Astrocyte (in vitro differentiated cells and primary cell): ENCODE data around the gene AQP12B. TPM values are rescaled to one million over a fixed set of nuclear protein-coding genes. Genes with fewer than 3 reads are reported as not detected.

Experiments
- DNase-seq: peaks from one replicate; pipeline ENCODE4 v3.0.0-alpha.2; 2010; ENCODE audit warnings: low read depth
- FAIRE-seq: peaks from 2 replicates; lab custom pipeline; 2011; peaks lifted over from hg19 to GRCh38; lab: Jason Lieb, UNC
- H2AFZ ChIP-seq: 2 replicates; pipeline ENCODE4 v1.6.0; 2012; ENCODE audit warnings: low read depth, low read length, inconsistent platforms
- H3K27ac ChIP-seq: 2 replicates; pipeline ENCODE4 v1.5.1; 2011; ENCODE audit warnings: low read depth, low read length, inconsistent platforms
- H3K27me3 ChIP-seq: 2 replicates; pipeline ENCODE4 v1.6.0; 2011; ENCODE audit warnings: low read length, inconsistent platforms; ENCODE audit not compliant: insufficient read depth
- H3K36me3 ChIP-seq: 2 replicates; pipeline ENCODE4 v1.5.1; 2011; ENCODE audit warnings: low read length, inconsistent platforms; ENCODE audit not compliant: insufficient read depth
- H3K4me1 ChIP-seq: 2 replicates; pipeline ENCODE4 v1.5.1; 2011; ENCODE audit warnings: low read length, inconsistent platforms; ENCODE audit not compliant: insufficient read depth
- H3K4me2 ChIP-seq: 2 replicates; pipeline ENCODE4 v1.6.0; 2012; ENCODE audit warnings: low read length, inconsistent platforms
- H3K4me3 ChIP-seq: 2 replicates; pipeline ENCODE4 v1.5.1; 2011; ENCODE audit warnings: low read depth, mild to moderate bottlenecking, low read length, inconsistent platforms; ENCODE audit not compliant: insufficient read depth
- H3K79me2 ChIP-seq: 2 replicates; pipeline ENCODE4 v1.6.0; 2012; ENCODE audit warnings: mild to moderate bottlenecking, low read length, inconsistent platforms; ENCODE audit not compliant: insufficient read depth
- H3K9ac ChIP-seq: 2 replicates; pipeline ENCODE4 v1.6.0; 2012; ENCODE audit warnings: mild to moderate bottlenecking, low read length, inconsistent platforms
- H3K9me3 ChIP-seq: 2 replicates; pipeline ENCODE4 v1.5.1; 2012; ENCODE audit warnings: low read depth, mild to moderate bottlenecking, low read length, inconsistent platforms; ENCODE audit not compliant: insufficient read depth
- H4K20me1 ChIP-seq: 2 replicates; pipeline ENCODE4 v1.6.0; 2012; ENCODE audit warnings: low read length, inconsistent platforms; ENCODE audit not compliant: insufficient read depth
- H3K27ac Mint-ChIP-seq: one replicate; pipeline ENCODE4 v1.8.0; 2021; ENCODE audit warnings: mild to moderate bottlenecking, mixed read lengths; ENCODE audit not compliant: unreplicated experiment
- H3K27me3 Mint-ChIP-seq: one replicate; pipeline ENCODE4 v1.8.0; 2021; ENCODE audit warnings: low read depth, mixed read lengths; ENCODE audit not compliant: unreplicated experiment
- H3K36me3 Mint-ChIP-seq: one replicate; pipeline ENCODE4 v1.8.0; 2021; ENCODE audit warnings: low read depth, mixed read lengths; ENCODE audit not compliant: unreplicated experiment
- H3K4me1 Mint-ChIP-seq: one replicate; pipeline ENCODE4 v1.8.0; 2021; ENCODE audit warnings: low read depth, mixed read lengths; ENCODE audit not compliant: unreplicated experiment
- H3K4me3 Mint-ChIP-seq: one replicate; pipeline ENCODE4 v1.8.0; 2021; ENCODE audit warnings: mild to moderate bottlenecking, moderate library complexity, mixed read lengths; ENCODE audit not compliant: unreplicated experiment
- H3K9me3 Mint-ChIP-seq: one replicate; pipeline ENCODE4 v1.8.0; 2021; ENCODE audit warnings: mild to moderate bottlenecking, mixed read lengths; ENCODE audit not compliant: unreplicated experiment
- EZH2 ChIP-seq: IDR thresholded peaks from 2 replicates; pipeline ENCODE4 v1.6.1; 2012; ENCODE audit warnings: mild to moderate bottlenecking, low read length, inconsistent platforms; ENCODE audit not compliant: insufficient read depth
- total RNA-seq: library from RNA; stranded (reverse); gene quantifications from 2 replicates; pipeline ENCODE4 v1.2.1, GENCODE V29; 2021
- TF ChIP-seq, protein P1 (sequence below): IDR thresholded peaks from 2 replicates; pipeline ENCODE4 v1.5.1; 2011; ENCODE audit warnings: low read depth, mild to moderate bottlenecking, inconsistent platforms, low read length, moderate library complexity; ENCODE audit not compliant: insufficient read depth

Gene AQP12B
- total RNA-seq, 1 donor from 2014 or later: not detected

DNA sequence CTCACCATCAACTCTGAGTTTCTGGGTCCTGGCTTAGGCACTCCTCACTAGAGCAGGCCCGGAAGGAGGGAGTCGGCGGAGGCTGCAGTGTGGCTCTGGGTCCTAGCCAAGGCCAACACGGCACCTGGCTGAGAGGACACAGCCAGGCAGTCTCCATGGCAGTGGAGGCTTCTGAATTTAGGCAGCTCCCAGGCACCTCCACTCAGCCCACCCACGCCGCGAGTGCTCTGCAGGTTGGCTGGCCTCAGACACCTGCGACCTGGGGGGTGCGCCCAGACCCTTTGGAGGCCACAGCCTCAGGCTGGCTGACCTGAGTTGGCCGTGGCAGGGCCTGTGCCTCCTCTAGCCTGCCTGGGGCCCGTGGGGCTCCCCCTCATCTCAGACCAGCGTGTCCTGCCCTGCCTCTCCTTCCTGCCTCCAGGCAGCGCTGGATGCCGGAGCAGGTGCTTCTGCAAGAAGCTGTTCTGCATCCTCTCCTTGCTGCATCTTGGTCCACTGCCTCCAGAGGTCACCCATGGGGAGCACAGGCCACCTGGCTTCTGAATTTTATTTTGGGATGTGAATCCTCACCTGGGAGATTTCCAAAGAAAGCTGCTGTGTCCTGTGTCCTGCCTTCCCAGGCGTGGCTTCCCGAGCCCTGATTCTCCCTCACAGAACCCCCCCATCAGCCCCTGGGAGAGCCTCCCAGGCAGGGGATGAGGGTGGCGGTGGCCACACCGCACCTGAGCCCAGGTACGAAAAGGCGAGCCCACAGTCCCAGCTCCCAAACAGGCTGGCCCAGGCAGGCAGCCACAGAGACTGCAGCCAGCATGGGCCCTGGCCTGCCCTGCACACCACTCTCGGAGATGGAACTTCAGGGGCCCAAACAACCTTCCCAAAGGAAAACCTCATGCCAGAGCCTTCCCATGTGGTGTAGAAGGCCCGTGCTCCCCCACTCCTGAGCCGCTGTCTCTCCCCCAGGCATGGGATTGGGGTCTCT lies 32.4 kb upstream of the AQP12B start:
- H4K20me1 ChIP-seq: no peaks in the 10 kb centered on the region
- Mint-ChIP-seq H3K9me3 (no peaks in the 10 kb centered on the region), H3K27me3 (peaks cover 15% of the 10 kb centered on the region), H3K4me1 (no peaks in the 10 kb centered on the region), H3K36me3 (peaks cover 3% of the 10 kb centered on the region), H3K4me3 (no peak overlapping the region), H3K27ac (no peak overlapping the region)
- H3K27me3 ChIP-seq: no peaks in the 10 kb centered on the region
- H3K9me3 ChIP-seq: no peaks in the 10 kb centered on the region
- no peak overlapping the region for H3K4me3 ChIP-seq
- H3K27ac ChIP-seq: no peak overlapping the region
- TF ChIP-seq, protein P1, sequence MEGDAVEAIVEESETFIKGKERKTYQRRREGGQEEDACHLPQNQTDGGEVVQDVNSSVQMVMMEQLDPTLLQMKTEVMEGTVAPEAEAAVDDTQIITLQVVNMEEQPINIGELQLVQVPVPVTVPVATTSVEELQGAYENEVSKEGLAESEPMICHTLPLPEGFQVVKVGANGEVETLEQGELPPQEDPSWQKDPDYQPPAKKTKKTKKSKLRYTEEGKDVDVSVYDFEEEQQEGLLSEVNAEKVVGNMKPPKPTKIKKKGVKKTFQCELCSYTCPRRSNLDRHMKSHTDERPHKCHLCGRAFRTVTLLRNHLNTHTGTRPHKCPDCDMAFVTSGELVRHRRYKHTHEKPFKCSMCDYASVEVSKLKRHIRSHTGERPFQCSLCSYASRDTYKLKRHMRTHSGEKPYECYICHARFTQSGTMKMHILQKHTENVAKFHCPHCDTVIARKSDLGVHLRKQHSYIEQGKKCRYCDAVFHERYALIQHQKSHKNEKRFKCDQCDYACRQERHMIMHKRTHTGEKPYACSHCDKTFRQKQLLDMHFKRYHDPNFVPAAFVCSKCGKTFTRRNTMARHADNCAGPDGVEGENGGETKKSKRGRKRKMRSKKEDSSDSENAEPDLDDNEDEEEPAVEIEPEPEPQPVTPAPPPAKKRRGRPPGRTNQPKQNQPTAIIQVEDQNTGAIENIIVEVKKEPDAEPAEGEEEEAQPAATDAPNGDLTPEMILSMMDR: no peak
- no peak for TF ChIP-seq EZH2
- no peak overlapping the region for H3K4me2 ChIP-seq
- H3K79me2 ChIP-seq: no peaks in the 10 kb centered on the region
- DNase-seq (no peak), FAIRE-seq (no peak)
- H3K4me1 ChIP-seq: no peaks in the 10 kb centered on the region
- no peak overlapping the region for H3K9ac ChIP-seq
- no peaks in the 10 kb centered on the region for H3K36me3 ChIP-seq
- no peak overlapping the region for H2AFZ ChIP-seq

DNA sequence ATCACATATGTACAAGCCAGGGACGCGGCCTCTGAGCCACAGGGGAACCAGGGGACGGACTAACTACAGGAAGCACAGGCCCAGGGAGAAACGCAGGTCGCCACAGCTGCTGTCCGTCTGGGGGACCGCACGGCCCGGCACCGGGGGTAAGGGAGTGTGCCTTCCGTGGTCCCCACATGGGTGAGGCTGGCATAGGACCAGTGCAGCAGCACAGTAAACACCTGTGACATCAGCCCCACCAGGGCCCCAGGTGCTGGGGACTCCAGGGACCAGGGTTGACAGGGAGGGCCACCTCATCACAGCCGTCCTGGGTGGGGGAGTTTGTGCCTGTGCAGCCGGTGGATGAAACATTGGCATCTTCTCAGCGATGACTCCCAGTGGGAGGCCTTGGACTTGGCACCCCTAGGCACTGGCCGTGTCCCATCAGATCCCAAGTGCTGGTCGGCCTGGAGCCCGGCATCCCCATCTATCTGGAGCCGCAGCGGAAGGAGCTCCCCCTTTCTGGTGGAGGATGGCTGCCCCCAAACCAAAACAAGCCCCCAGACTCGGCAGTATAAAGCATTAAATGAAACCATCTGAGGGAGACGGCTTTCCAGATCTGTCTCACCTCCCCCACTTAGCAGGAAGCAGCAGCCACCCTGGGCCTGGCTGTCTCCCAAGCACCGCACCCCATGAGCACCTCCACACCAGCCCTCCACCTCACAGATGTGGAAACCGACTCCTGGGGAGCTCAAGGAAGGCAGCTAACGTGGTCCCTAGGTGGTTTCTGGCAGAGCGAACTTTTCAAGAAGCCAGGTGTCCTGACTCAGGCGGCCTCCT lies 31.5 kb upstream of the AQP12B start:
- Histone ChIP-seq H3K27ac (no peak overlapping the region), H3K4me3 (no peak overlapping the region), H3K79me2 (no peaks in the 10 kb centered on the region), H3K9me3 (no peaks in the 10 kb centered on the region), H3K9ac (no peak overlapping the region), H4K20me1 (no peaks in the 10 kb centered on the region), H3K4me2 (no peak overlapping the region), H3K4me1 (no peaks in the 10 kb centered on the region), H3K27me3 (peaks cover 4% of the 10 kb centered on the region), H3K36me3 (no peaks in the 10 kb centered on the region), H2AFZ (no peak overlapping the region)
- peaks cover 15% of the 10 kb centered on the region for H3K27me3 Mint-ChIP-seq
- FAIRE-seq (no peak), DNase-seq (no peak)
- H3K9me3 Mint-ChIP-seq: no peaks in the 10 kb centered on the region
- no peak overlapping the region for H3K4me3 Mint-ChIP-seq
- peaks cover 3% of the 10 kb centered on the region for H3K36me3 Mint-ChIP-seq
- no peaks in the 10 kb centered on the region for H3K4me1 Mint-ChIP-seq
- TF ChIP-seq, protein P1: no peak
- TF ChIP-seq EZH2: no peak
- no peak overlapping the region for H3K27ac Mint-ChIP-seq
